ENCODE data around the gene TMEM119.
"Not testable (repeated sequence)": the region's sequence is repeated elsewhere in the genome, so short reads cannot be mapped to it uniquely, and the experiment has no call there.

TMEM119 gene

GRCh38 chr12:108592033-108592909 lies 5.6 kb downstream of the TMEM119 start:
- H3K4me3 ChIP-seq (ENCODE audit: low read depth, low read length): no peak overlapping the region
- DNase-seq (ENCODE audit: low read depth): no peak
- no peak for TF ChIP-seq CTCF (IDR thresholded peaks at IDR 0.05; ENCODE audit: control insufficient read depth, extremely low read depth, insufficient read depth)

GRCh38 chr12:108591267-108591980 lies 6.5 kb downstream of the TMEM119 start:
- no peak for DNase-seq (ENCODE audit: low read depth)

GRCh38 chr12:108590463-108590862 lies 7.4 kb downstream of the TMEM119 start:
- not testable (repeated sequence) for H3K4me3 ChIP-seq (ENCODE audit: low read depth, low read length); DNase-seq (ENCODE audit: low read depth)

More at GRCh38 chr12:108591267-108591980, 6.5 kb downstream of the TMEM119 start:
- TF ChIP-seq CTCF (IDR thresholded peaks at IDR 0.05; ENCODE audit: control insufficient read depth, extremely low read depth, insufficient read depth): no peak
- H3K4me3 ChIP-seq (ENCODE audit: low read depth, low read length): no peak overlapping the region

- TF ChIP-seq CTCF (IDR thresholded peaks at IDR 0.05; ENCODE audit: control insufficient read depth, extremely low read depth, insufficient read depth): no peak
- no peak for DNase-seq (ENCODE audit: low read depth)
- H3K4me3 ChIP-seq (ENCODE audit: low read depth, low read length): no peak overlapping the region
Observed at GRCh38 chr12:108589840-108590229, 8.0 kb downstream of the TMEM119 start.

GRCh38 chr12:108589028-108589839 lies 8.7 kb downstream of the TMEM119 start:
- no peak for DNase-seq (ENCODE audit: low read depth)
- H3K4me3 ChIP-seq (ENCODE audit: low read depth, low read length): no peak overlapping the region
- TF ChIP-seq CTCF (IDR thresholded peaks at IDR 0.05; ENCODE audit: control insufficient read depth, extremely low read depth, insufficient read depth): no peak

- no peak for DNase-seq (ENCODE audit: low read depth)
- TF ChIP-seq CTCF (IDR thresholded peaks at IDR 0.05; ENCODE audit: control insufficient read depth, extremely low read depth, insufficient read depth): no peak
- H3K4me3 ChIP-seq (ENCODE audit: low read depth, low read length): no peak overlapping the region
Observed at GRCh38 chr12:108587826-108588225, 10.1 kb downstream of the TMEM119 start.

- no peak for TF ChIP-seq CTCF (IDR thresholded peaks at IDR 0.05; ENCODE audit: control insufficient read depth, extremely low read depth, insufficient read depth)
- H3K4me3 ChIP-seq (ENCODE audit: low read depth, low read length): no peak overlapping the region
- DNase-seq (ENCODE audit: low read depth): no peak
Observed at GRCh38 chr12:108586306-108586705, 11.6 kb downstream of the TMEM119 start.
